ENCODE measurements around the gene COMMD4. TPM values are rescaled to one million over a fixed set of nuclear protein-coding genes. Genes with fewer than 3 reads are reported as not detected.
"Not testable (repeated sequence)": the region's sequence is repeated elsewhere in the genome, so short reads cannot be mapped to it uniquely, and the experiment has no call there.

Gene COMMD4
- total RNA-seq, 1 experiment from 2014 or later, result 148 TPM

- no peak for DNase-seq (ENCODE audit: low spot score)
These were observed 36.2 kb downstream of the COMMD4 start for GRCh38 chr15:75371901-75372688.

GRCh38 chr15:75380773-75381172, 44.9 kb downstream of the COMMD4 start:
- no peak for DNase-seq (ENCODE audit: low spot score)

DNA sequence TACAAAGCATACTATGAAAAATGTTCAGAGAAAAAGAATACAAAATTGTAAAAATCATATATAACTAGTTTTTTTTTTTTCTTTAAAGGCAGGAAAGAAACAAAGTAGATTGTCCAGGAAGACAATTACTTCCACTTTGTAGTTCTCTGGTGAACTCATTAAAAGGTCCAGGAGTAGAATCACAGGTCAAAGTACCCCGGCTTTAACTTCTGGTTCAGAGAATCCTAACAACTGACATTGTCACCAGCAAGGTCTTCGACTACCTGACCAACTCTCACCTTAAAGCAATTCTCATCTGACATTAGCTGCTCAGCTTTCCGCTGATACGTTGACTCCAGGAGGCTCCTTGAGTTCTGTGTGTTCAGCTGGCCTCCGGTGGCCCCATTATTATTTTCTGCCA, 48.1 kb downstream of the COMMD4 start:
- not testable (repeated sequence) for DNase-seq (ENCODE audit: low spot score)

Other genes with a start within 250 kb of the COMMD4 start
- 2.3 and 2.7 TPM in 2 replicates for gene C15orf39, start 134.2 kb upstream of the COMMD4 start, total RNA-seq (2014; rRNA removed; shearing (Covaris generic))
- gene GOLGA6C, start 77.7 kb upstream of the COMMD4 start, total RNA-seq (2014; rRNA removed; shearing (Covaris generic)), result not detected in 2 replicates
- not detected in 2 replicates for gene GOLGA6D, start 53.2 kb upstream of the COMMD4 start, total RNA-seq (2014; rRNA removed; shearing (Covaris generic))
- gene NEIL1, start 11.0 kb downstream of the COMMD4 start, total RNA-seq (2014; rRNA removed; shearing (Covaris generic)), result 0.12 and 0.48 TPM in 2 replicates
- gene MAN2C1, start 32.5 kb downstream of the COMMD4 start, total RNA-seq (2014; rRNA removed; shearing (Covaris generic)), result 32.6 and 42.6 TPM in 2 replicates
- 12.8 and 19.2 TPM in 2 replicates for gene SIN3A, start 115.6 kb downstream of the COMMD4 start, total RNA-seq (2014; rRNA removed; shearing (Covaris generic))
- 19.2 and 21.1 TPM in 2 replicates for gene PTPN9, start 243.3 kb downstream of the COMMD4 start, total RNA-seq (2014; rRNA removed; shearing (Covaris generic))